SK-N-SH (cell line): ENCODE data around the gene FOXK2.

Experiments used
- CTCF ChIP-seq: fragments of 200-600 bp; sonication (generic); IDR thresholded peaks from 2 replicates; pipeline ENCODE4 v1.6.1; 2017; ENCODE audit warnings: antibody characterized with exemption, mild to moderate bottlenecking, moderate library complexity
- ELF1 ChIP-seq: IDR thresholded peaks from 2 replicates; pipeline ENCODE4 v1.4.0; 2012
- IRF3 ChIP-seq: fragments of 150-350 bp; IDR thresholded peaks from 2 replicates; pipeline ENCODE4 v1.6.1; 2016; ENCODE audit warnings: mild to moderate bottlenecking, low read depth, low read length
- MAX ChIP-seq: IDR thresholded peaks from 2 replicates; pipeline ENCODE4 v1.4.0; 2012; ENCODE audit warnings: low read depth
- POLR2AphosphoS5 ChIP-seq: IDR thresholded peaks from 2 replicates; pipeline ENCODE4 v1.6.1; 2012; ENCODE audit warnings: low read depth, low read length
- RAD21 ChIP-seq: IDR thresholded peaks from 2 replicates; pipeline ENCODE4 v1.6.1; 2012; ENCODE audit warnings: mild to moderate bottlenecking, low read length
- RCOR1 ChIP-seq: fragments of 150-350 bp; IDR thresholded peaks from 2 replicates; pipeline ENCODE4 v1.6.1; 2017; ENCODE audit warnings: antibody characterized with exemption, low read length
- SIN3A ChIP-seq: IDR thresholded peaks from 2 replicates; pipeline ENCODE4 v1.6.1; 2012; ENCODE audit warnings: low read depth, mild to moderate bottlenecking, low read length, moderate library complexity, borderline replicate concordance
- TAF1 ChIP-seq: IDR thresholded peaks from 2 replicates; pipeline ENCODE4 v1.6.1; 2012; ENCODE audit warnings: low read depth, mild to moderate bottlenecking, low read length, moderate library complexity, borderline replicate concordance

- no peak for TF ChIP-seq CTCF
- no peak for TF ChIP-seq IRF3
- no peak for TF ChIP-seq MAX
- TF ChIP-seq ELF1: no peak
- no peak for TF ChIP-seq RAD21
- TF ChIP-seq SIN3A: no peak
- TF ChIP-seq POLR2AphosphoS5: no peak
- TF ChIP-seq RCOR1: no peak
- no peak for TF ChIP-seq TAF1
These were observed 85.0 kb downstream of the FOXK2 start for GRCh38 chr17:82604532-82604931.
